ENCODE data around the gene KCNT2.

KCNT2 gene

DNA sequence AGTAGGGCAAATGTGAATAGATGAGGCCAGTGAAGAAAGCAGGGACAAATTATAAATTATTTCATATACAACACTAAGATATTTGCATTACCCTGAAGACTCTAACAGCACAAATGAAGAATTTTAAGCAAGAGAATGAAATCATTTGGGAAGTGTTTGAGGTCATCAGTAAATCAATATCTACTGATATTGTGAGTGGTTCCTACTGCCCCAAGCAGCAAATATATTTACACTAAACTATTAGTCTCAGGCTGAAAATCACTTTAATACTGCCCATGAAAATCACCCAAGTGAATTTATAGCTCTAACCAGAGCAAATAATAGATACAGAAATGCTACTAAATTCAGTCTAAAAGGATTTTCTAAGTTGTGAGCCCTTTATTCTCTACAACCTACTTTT lies 163.6 kb downstream of the KCNT2 start:
- no peak for DNase-seq

DNA sequence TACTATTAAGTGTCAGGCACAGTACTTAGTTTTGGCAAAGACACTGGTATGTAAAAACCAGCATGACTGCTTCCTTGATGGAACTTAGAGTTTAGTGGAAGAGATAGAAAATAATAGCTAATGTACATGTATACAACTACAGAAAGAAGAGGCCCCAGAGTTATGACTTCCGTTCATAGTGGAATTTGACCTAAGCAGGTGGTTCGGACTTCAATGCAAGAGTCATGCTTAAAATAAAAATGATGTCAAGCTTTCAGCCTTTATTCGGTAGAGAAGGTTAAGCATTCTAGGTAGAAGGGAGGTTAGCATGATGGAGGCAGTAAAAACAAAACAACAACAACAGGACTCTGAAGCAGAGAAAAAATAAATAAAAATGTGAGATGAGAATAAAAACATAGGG lies 165.9 kb downstream of the KCNT2 start:
- no peak for DNase-seq

DNA sequence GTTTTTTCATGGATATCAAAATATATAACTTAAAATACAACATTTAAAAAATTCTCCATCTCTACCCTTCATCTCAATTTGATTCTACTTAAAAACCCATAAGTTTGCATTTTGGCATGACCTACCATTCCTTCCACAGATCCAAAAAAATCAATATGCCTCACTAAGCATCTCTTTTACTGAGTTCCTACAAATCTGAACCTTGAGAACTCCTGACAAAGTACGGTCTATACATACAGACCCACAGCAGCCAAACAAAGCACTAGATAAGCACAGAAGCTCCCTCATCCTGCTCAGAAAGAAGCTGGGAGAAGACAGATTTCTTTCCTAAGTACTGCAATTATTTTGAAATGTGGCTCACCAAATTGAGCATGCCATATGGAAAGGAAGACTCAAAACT lies 167.5 kb downstream of the KCNT2 start:
- DNase-seq = no peak

DNA sequence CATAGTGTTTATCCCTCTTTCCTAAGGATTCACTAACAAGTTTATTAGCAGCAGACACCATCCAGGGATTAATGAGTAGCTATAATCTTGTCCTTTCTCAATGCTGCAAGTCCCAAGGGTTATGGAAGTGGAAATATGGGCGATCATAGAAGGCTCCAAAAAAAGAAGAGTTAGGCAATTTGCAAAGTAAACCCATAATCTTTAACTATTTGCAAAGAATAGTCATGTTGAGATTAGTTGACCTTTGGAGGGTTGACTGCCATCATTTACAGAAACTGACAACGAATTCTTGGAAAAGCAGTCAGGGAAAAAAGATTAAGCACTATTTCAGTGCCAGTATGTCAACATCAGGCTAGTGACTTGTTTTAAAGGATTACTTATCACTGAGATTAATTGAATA lies 169.9 kb downstream of the KCNT2 start:
- no peak for DNase-seq

DNA sequence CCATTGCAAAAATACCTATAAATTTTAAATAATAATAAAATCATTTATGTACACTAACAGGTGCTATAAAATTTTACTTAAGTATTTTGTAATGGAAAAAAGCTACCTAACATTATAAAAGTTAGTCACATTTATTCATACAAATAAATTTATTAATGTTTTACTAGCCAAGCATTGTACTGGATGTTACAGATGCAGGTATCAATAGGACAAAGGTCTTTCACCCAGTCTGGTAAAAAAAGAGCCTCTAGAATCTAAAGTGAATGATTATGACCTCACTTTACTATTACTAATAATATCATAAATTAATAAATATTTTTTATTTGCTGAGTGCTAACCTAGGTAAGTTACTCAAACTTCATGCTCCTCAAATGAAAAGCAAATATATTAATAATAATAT lies 170.6 kb downstream of the KCNT2 start:
- DNase-seq = no peak

DNA sequence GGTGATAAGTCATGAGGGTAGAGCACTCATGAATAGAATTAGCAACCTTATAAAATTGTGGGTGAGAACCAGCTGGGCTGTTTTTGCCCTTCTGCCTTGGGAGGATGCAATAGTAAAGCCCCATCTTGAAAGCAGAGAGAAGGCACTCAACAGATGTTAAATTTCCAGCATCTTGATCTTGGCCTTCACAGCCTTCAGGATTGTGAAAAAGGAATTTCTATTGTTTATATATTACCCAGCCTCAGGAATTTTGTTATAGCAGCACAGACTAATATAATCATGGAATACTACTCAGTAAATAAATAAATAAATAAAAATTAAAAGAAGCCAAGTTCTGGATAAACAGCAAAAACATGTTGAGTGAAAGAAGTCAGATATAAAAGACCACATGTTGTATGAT lies 175.2 kb downstream of the KCNT2 start:
- no peak for DNase-seq

DNA sequence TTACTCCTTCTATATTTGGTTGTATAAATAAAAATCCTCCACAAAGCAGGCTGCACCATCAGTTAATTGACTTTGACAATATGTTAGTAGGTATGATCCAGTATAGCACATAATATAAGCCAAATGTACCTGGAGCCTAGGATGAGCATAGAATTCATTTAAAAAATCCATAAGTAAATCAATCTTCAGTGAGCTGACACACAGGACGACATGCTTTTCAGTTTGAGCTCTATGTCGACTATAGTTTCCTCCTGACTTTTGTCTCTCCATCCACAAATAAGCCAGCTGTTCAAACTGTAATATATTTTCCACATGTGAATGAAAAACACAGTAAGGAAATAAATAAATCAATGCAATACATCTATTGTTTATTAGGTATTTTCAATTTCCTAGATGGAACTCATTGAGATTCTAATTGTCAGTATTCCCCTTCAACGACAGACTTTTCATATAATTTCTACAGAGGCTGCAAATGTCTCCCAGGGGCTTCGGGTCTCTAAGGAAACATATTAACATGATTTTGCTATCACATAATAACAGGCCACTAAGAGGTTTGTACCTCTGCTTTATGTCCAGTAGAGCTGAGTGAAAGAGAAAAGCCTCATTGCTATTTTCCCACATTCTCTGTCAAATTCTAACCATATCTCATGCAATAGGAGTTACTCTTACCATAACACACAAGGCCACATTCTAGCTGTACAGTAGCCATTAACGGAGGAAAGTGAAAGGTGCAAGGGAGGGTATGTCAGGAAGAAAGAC lies 180.1 kb downstream of the KCNT2 start:
- no peak for DNase-seq

DNA sequence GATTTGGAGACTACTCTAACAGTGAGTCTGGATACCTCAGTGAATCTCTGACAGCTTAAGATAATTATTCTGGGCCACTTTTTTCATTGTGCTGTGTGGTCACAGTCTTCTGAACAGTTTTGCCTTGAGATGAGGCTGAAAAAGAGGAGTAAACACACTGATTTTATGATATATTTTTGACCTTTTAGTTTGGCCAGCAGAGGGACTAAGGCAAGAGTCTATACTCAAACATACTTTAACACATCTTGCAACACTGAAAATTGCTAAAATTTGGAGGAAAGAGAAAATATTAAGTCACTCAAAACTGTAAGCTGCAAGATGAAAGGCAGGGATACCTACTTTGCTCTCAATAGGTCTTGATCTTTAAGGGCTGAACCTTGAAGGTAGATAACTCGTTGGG lies 182.7 kb downstream of the KCNT2 start:
- DNase-seq = no peak

DNA sequence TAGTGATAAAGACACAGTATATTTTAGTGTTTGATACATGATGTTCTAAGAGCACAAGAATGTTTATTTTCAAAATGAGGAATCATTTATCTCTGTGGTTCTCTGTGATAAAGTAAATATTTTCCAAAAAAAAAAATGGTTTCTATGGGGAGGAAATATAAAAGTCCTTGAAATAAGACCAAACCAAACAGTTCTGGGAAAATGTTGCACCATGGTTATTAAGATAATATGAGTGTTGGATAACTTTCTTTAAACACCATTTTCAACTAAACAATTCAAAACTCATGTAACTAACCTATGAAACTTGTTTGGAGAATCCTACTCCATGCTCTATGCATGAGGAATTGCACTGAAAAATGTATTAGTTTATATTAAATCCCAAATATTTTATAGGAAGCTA lies 184.6 kb downstream of the KCNT2 start:
- DNase-seq = no peak

DNA sequence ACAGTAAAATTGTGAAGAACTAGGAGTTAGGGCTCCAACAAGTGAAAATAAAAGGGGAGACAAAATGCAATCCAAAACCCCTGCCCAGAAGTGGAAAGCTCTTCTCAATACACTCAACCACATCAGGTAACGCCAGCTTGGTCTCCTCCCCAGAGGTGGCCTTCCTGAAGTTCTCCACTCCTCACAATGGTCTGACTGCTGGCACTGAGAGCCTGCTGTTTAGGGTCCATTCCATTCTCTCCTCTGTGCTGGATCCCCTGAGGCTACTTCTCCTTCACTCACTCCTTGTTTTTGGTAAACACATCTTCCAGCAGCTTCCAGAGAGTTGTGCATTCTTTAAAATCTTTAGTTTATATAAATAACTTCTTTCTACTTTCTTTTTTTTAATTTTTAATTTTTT lies 189.5 kb downstream of the KCNT2 start:
- no peak for DNase-seq

DNA sequence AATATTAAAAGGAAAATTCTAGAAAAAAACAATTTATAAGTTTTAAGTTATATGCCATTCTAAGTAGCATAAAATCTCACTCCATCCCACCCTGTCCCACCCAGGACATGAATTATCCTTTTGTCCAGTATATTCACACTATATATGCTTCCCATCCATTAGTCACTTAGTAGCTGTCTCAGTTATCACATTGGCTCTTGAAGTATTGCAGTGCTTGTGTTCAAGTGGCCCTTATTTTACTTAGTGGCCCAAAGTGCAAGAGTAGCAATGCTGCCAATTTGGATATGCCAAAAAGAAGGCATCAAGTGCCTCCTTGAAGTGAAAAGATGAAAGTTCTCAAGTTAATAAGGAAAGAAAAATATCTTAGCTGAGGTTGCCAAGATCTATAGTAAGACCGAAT lies 192.3 kb downstream of the KCNT2 start:
- no peak for DNase-seq

DNA sequence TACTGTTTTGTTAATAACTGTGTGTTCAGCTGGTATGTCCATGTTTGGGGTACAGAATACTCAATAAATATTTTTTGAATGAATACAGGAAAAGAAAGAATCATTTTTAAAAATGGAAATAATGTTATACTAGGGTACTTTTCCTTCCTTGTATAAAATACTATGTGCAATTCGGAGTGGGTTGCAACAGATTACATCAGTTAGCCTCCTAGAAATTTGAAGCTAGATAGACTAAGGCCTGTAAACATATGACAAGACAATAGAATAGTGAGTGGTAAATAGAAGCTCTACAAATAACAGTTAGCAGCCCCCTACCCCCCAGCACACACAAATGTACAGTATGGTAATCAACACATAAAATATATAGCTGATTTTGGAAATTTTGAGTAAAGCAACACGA lies 195.9 kb downstream of the KCNT2 start:
- DNase-seq = no peak

DNA sequence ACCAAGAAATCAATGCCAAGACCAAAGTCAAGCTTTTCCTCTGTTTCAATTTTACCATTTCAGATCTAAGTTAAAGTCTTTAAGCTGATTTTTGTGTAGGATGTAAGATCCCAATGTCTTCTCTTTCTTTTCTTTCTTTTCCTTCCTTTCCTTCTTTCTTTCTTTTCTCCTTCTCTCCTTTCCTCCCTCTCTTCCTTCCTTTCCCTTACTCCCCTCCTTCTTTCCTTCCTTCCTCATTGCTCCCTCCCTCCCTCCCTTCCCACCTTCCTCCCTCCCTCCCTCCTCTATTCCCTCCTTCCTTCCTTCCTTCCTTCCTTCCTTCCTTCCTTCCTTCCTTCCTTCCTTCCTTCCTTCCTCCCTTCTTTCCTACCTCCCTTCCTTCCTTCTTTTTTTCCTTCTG lies 197.5 kb downstream of the KCNT2 start:
- DNase-seq = no peak

DNA sequence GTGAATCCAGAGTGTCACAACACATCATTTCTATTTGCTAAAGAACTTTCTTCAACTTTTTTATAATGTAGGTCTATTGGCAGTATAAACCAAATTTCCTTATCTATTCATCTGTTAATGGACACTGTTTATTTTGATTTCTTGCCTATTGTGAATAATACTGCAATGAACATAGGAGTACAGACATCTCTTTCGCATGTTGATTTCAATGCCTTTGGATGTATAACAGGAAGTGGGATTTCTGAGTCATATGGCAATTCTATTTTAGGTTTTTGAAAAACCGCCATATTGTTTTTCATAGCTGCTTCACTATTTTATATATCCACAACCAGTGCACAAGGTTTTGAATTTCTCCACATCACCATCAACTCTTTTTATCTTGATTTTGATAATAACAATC lies 198.7 kb downstream of the KCNT2 start:
- DNase-seq = no peak

DNA sequence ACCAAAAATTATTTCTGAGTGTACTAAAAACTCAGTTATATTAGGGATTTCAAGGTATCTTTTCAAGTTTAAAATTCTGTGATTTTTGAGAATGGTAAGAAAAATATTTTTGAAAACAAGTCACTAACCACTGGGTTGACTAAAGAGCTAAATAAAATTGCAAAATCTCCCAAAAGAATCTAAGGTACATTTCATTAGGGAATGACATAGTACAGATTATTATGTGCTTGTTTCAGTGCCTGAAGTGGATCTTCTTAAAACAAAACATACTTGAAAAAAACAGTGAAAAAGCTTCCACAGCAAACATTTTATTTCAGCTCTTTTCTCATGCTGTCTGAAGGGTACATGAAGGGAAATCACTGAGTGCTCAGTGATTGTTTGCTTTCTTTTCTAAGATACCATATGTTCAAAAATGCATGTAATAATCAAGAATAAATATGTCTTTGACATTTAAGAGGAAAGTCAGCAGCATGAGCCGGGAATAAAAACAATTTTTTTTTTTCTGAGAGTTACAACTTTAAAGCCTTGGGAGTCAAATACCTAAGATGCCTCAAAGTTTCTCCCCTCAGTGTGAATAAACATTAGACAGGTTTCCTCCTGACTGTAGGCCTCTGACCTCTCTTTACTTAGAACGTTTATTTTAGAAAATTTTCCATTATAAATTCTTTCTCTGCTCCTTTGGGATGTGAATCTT lies 200.7 kb downstream of the KCNT2 start:
- no peak for DNase-seq

DNA sequence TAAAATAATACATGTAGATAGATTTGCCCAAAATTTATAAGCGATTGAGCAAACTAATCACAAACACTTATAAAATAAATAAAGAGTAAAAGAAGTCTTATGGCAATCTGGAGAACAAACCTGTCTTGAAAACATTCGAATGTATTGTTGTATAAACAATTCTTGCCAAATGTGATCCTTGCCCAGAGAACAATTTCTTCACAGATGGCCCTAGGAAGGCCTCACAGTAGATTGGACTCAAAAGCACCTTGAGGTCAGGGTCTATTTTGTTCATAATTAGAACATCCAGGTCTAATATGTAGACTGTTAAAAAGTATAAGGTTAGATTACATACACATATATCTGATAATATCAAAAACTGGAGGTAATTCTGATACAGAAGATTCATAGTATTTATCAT lies 202.4 kb downstream of the KCNT2 start:
- no peak for DNase-seq

DNA sequence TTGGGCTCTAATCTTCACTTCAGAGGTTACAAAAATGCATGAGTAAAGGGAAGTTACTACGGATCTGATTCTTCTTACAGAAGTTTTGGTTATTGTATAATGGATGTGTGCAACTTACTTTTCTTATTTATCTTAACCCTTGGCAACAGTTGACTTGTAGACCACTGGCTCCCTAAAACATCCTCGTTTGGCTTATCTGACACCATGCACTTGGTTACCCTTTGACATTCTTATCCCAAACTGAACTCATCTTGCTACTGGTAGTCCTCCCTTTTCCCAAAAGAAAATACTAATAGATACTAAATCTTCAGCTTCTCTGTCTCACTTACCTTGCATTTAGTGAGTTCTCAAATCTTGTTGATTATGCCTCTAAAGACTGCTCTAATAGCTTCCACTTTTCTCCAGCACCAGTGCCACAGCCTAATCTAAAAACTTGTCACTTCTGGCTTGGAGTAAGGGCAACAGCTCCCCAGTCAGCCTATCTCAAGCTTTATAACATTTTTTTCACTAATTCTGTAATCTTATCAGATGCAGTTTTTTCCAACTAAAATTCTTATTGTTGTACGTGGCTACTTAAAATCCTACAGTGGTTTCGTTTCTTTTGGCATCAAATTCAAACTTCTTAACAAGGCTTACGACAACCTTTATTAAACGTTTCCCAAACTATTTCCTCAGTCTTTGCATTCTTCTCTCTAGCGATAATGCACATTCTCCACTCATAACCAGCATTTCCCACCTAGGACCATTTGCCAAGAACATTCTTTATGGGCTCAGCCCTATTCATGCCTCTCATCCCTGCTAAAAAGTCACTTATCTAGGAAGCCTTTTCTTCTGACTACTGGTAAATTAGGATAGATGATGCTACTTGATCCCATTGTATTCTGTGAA lies 204.2 kb downstream of the KCNT2 start:
- DNase-seq = no peak

DNA sequence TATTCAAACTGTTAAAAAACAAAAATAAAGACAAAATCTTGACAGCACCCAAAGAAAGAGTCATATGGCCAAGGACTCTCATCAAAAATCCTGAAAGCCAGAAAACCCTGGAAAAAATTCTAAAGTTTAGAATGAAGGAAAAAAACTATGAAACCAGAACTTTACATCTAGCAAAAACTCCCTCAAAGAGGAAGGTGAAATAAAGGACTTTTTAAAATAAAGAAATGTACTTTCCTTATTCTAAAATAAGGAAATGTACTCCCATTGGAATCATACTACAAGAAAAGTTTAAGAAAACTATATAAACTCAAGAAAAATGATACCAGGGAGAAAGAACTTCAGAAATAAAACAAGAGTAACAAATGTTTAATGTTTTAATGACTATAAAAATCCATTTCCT lies 206.3 kb downstream of the KCNT2 start:
- no peak for DNase-seq

DNA sequence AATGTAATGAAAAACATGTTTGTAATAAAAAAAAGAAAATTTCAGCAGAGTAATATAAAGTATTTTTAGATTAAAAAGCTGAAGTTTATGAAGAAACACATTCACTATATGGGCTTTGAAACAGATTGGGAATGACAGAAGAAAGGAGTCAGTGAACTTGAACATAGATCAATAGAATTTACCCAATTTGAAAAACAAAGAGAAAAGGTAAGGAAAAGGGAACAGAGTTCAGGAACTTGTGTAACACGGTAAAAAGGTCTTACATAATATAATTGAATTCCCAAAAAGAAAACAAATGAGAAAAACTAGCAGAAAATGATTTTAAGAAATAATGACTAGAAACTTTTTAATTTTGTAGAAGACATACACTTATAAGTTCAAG lies 206.8 kb downstream of the KCNT2 start:
- no peak for DNase-seq

DNA sequence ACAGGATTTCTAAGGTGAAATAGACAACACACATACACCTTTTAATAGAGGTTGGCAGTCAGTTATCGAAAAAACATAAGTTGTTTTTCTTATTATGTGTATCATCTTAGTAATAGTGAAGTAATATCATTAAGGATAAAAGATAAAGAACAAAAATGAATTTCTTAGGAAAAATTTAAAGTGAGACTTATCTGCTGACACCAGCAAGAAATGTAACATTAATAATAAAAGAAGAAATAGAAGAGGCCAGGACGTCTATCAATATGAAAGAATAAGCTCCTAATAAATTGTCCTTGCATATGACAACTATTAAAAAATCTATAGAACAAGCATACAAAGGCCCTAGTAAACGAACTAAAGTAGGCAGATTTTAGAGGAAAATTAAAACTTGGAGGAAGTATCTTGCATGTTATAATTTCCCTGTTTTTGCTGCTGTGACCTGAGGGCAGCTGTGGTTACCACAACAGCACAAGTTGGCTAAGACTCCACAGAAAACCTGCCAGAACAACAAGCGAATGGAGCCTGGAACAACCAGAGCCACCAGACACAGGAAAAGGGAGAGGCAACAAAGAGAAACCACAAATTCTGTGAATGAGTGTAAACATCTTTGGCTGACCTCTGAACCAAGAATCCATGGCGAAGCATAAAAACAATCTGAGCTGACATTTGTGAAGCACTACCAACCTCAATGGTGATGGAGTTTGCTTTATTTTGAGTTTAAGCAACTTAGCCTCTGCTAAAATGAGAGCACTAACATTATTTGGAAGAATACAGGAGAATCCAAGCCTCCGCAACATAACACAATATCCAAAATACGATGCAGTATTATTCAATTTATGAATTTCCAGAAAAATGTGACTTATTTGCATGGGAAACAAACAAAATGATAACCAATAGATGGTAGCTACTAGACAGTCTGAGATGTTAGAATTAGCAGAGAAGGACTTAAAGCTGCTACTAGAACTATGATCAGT lies 207.5 kb downstream of the KCNT2 start:
- no peak for DNase-seq

DNA sequence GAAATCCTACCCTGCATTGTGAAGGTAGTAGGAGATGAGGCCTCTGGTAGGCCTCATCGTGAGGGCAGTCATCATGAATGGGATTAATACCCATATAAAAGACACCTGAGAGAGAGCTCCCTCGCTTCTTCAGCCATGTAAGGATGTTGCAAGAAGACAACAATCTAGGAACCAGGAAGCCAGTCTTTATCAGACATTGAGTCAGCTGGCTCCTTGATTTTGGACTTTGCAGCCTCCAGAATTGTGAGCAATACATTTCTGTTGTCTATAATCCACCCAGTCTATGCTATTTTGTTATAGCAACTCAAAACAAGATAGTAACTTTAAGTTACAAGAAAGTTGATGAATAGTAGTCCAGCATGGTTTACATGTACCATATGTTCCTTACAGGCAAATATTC lies 208.5 kb downstream of the KCNT2 start:
- no peak for DNase-seq

DNA sequence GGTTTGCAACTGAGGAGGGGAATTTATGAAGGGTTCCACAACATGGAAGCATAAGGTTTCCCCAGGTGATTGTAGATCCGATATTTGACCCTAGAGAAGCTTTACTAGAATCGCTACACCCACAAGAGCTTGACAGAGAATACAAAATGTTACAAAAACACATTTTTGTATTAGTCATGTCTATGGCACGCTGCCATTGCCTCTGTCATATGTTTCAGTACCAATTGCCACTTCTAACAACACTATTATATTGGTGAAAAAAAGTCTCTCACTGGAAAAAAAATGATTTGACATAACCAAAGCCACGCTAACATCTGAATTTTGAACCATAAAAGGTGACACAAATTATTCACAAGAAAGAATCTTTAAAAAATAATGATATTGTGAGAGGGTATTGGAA lies 214.5 kb downstream of the KCNT2 start:
- DNase-seq = no peak

DNA sequence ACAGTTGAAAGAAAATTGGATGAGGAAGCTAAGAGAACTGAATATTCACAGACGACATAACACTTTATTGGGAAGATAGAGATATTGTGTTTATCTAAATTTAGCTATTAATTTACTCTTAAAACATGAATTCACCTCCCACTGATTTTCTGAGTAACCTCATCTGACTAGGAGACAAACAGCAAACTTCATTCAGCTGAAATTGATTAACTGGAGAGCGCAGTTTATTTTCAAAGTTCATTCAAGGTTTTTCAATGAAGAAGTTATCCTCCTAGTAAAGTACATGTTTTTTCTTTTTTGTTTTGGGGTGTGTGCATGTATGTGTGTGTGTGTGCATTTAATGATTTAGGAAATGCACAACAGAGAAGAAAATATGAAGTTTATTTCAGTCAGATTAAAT lies 215.0 kb downstream of the KCNT2 start:
- DNase-seq = no peak
